Calu3 (cell line): Measurements from ENCODE around the gene FOXE3. TPM values are rescaled to one million over a fixed set of nuclear protein-coding genes. Genes with fewer than 3 reads are reported as not detected.

Source experiments
- BruUV-seq: library from RNA; stranded (reverse); fragments of 400-500 nt; replicated peaks from 2 replicates; lab custom pipeline; 2021; lab: Mats Ljungman, UMichigan
- CTCF ChIA-PET: fragments of 300-600 bp; sonication (Branson Sonifier 250); formaldehyde crosslinking; loops from one replicate; lab custom pipeline; 2022; ENCODE audit warnings: antibody characterized with exemption; lab: Charles Lee
- DNase-seq: peaks from one replicate; pipeline ENCODE4 v3.0.0; 2022
- H3K27ac Mint-ChIP-seq: one replicate; pipeline ENCODE4 v1.8.0; 2022; ENCODE audit warnings: mixed read lengths; ENCODE audit not compliant: unreplicated experiment
- H3K27me3 Mint-ChIP-seq: one replicate; pipeline ENCODE4 v1.8.0; 2022; ENCODE audit warnings: mixed read lengths; ENCODE audit not compliant: unreplicated experiment
- H3K36me3 Mint-ChIP-seq: one replicate; pipeline ENCODE4 v1.8.0; 2022; ENCODE audit warnings: mild to moderate bottlenecking, moderate library complexity, mixed read lengths; ENCODE audit not compliant: insufficient read depth, unreplicated experiment
- H3K4me1 Mint-ChIP-seq: one replicate; pipeline ENCODE4 v1.8.0; 2022; ENCODE audit warnings: mild to moderate bottlenecking, low read depth, mixed read lengths; ENCODE audit not compliant: unreplicated experiment
- H3K4me3 Mint-ChIP-seq: one replicate; pipeline ENCODE4 v1.8.0; 2022; ENCODE audit warnings: mild to moderate bottlenecking, low read depth, moderate library complexity, mixed read lengths; ENCODE audit not compliant: unreplicated experiment
- H3K9me3 Mint-ChIP-seq: one replicate; pipeline ENCODE4 v1.8.0; 2022; ENCODE audit warnings: low read depth, mixed read lengths; ENCODE audit not compliant: unreplicated experiment
- intact Hi-C: fragments of 100-400 bp; cut with micrococcal nuclease; formaldehyde crosslinking; loops from one replicate; pipeline ENCODE4 v1.10.0; 2022; ENCODE audit not compliant: unreplicated experiment
- total RNA-seq: library from RNA; stranded (reverse); gene quantifications from 2 replicates; pipeline ENCODE4 v1.2.3, GENCODE V29; 2022
- TF ChIP-seq, protein P1 (sequence below): fragments of 200-600 bp; IDR thresholded peaks from one replicate; pipeline ENCODE4 v1.8.0; 2022; ENCODE audit warnings: antibody characterized with exemption; ENCODE audit not compliant: unreplicated experiment

Gene FOXE3
- total RNA-seq, 1 experiment from 2014 or later, result not detected

DNA sequence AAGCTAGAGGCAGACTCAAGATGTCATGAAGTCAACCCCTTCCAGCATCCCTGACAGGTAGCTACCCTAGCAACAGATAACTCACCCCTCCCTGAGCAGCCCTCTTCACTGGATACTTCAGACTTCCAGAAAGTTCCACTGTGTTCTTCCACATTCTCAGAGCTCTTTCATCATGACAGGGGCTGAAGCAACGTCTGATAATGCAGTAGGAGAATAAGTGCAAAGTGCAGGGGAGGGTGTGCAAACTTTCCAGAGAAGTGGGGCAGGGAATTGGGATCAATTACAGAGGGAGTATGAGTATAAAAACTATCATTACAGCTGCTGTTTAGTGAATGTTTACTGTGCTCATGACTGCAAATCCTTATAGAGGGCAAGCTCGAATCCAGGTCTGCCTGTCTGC, 26.4 kb upstream of the FOXE3 start:
- H3K4me3 Mint-ChIP-seq, result no peak overlapping the region
- intact Hi-C loops, result loop anchor here (5.0 kb wide), 2 partner anchors 33 to 323 kb away; no protein-coding TSS in a partner anchor
- CTCF ChIA-PET, result interaction anchor here (1.3 to 2.5 kb wide), 3 partner anchors 46 to 338 kb away, joined by 3 to 37 read pairs (median 4); no protein-coding TSS in a partner anchor
- peaks cover 31% of the 10 kb centered on the region for H3K27me3 Mint-ChIP-seq
- DNase-seq, result no peak
- no peak overlapping the region for H3K27ac Mint-ChIP-seq
- H3K36me3 Mint-ChIP-seq, result peaks cover 34% of the 10 kb centered on the region
- no TSS peak for BruUV-seq
- H3K9me3 Mint-ChIP-seq, result no peaks in the 10 kb centered on the region
- no peaks in the 10 kb centered on the region for H3K4me1 Mint-ChIP-seq
- TF ChIP-seq, protein P1, sequence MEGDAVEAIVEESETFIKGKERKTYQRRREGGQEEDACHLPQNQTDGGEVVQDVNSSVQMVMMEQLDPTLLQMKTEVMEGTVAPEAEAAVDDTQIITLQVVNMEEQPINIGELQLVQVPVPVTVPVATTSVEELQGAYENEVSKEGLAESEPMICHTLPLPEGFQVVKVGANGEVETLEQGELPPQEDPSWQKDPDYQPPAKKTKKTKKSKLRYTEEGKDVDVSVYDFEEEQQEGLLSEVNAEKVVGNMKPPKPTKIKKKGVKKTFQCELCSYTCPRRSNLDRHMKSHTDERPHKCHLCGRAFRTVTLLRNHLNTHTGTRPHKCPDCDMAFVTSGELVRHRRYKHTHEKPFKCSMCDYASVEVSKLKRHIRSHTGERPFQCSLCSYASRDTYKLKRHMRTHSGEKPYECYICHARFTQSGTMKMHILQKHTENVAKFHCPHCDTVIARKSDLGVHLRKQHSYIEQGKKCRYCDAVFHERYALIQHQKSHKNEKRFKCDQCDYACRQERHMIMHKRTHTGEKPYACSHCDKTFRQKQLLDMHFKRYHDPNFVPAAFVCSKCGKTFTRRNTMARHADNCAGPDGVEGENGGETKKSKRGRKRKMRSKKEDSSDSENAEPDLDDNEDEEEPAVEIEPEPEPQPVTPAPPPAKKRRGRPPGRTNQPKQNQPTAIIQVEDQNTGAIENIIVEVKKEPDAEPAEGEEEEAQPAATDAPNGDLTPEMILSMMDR, result no peak

DNA sequence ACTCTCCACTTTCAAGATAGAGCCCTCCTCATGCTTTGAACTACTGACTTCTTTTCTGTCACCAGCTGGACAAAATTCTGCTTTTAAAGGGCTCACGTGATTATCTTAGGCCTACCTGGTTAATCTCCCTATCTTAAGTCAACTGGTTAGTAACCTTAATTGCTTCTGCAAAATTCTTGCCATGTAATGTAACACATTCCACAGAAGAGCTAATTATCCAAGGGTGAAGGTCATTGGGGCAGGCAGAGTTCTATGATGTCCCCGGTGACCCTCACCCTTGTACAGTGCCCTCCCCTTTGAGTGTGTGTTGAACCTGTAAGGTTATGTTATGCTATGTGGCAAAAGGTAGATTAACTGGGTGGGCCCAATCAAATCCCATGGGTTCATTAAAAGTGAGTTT, 25.2 kb upstream of the FOXE3 start:
- CTCF ChIA-PET, result no interaction called here
- Mint-ChIP-seq H3K27ac (no peak overlapping the region), H3K4me3 (no peak overlapping the region), H3K9me3 (no peaks in the 10 kb centered on the region), H3K4me1 (no peaks in the 10 kb centered on the region), H3K36me3 (peaks cover 34% of the 10 kb centered on the region), H3K27me3 (peaks cover 32% of the 10 kb centered on the region)
- intact Hi-C loops, result no loop called here
- TF ChIP-seq, protein P1, result no peak
- no TSS peak for BruUV-seq
- no peak for DNase-seq

DNA sequence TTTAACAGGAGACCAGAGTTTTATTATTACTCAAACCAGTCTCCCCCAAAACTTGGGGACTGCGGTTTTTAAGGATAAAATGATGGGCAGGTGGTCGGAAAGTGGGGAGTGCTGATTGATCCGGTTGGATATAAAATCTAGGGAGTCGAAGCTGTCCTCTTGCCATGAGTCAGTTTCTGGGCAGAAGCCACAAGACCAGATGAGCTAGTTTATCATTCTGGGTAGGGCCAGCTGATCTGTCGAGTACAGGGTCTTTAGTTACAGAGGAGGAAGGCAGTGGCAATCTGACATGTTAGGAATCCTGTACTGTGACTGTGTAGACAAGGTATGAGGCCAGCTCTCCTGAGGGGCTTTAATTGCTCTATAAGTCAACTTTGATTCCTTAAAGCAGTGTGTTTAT, 22.9 kb upstream of the FOXE3 start:
- no peak overlapping the region for H3K27ac Mint-ChIP-seq
- no peaks in the 10 kb centered on the region for H3K9me3 Mint-ChIP-seq
- CTCF ChIA-PET, result interaction anchor here (0.7 kb wide), 3 partner anchors 45 to 333 kb away, joined by 3 to 4 read pairs (median 3); partner anchors contain the start of gene FOXD2
- H3K4me3 Mint-ChIP-seq, result no peak overlapping the region
- peaks cover 13% of the 10 kb centered on the region for H3K36me3 Mint-ChIP-seq
- no peaks in the 10 kb centered on the region for H3K4me1 Mint-ChIP-seq
- H3K27me3 Mint-ChIP-seq, result peaks cover 22% of the 10 kb centered on the region
- BruUV-seq, result no TSS peak
- intact Hi-C loops, result no loop called here
- TF ChIP-seq, protein P1, result no peak
- DNase-seq, result no peak

DNA sequence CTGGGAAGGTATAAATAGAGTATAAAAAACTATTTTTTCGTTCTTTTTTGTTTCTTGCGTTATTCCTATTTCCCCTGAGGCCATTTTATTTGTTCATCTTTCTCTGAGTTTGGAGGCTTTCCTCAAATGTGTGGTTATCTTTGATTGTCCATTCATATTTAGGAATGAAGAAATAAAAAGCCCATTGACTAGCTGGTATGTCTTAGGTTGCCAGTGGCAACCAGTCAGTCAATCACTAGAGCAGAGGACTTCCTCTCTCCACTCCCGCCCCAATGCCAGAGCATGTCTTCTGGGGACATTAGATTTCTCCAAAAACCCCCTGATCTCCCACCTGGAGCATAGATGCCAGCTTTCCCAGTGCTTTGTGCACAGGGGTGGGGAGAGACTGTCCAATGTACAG, 20.7 kb upstream of the FOXE3 start:
- CTCF ChIA-PET, result no interaction called here
- TF ChIP-seq, protein P1, result no peak
- peaks cover 21% of the 10 kb centered on the region for H3K27me3 Mint-ChIP-seq
- H3K36me3 Mint-ChIP-seq, result no peaks in the 10 kb centered on the region
- H3K4me3 Mint-ChIP-seq, result no peak overlapping the region
- H3K27ac Mint-ChIP-seq, result no peak overlapping the region
- H3K4me1 Mint-ChIP-seq, result no peaks in the 10 kb centered on the region
- no peak for DNase-seq
- H3K9me3 Mint-ChIP-seq, result no peaks in the 10 kb centered on the region
- no TSS peak for BruUV-seq
- intact Hi-C loops, result no loop called here
